Liver (tissue), 9 donors: ENCODE measurements around the gene F9. TPM values are rescaled to one million over a fixed set of nuclear protein-coding genes. Genes with fewer than 3 reads are reported as not detected.

ENCODE experiments used
- DNase-seq: peaks from one replicate; pipeline ENCODE4 v3.0.0-alpha.2; 2017; ENCODE audit warnings: low spot score
- H3K27ac ChIP-seq, 2 donors: one replicate each; pipeline ENCODE4 v1.7.0; 2013; ENCODE audit warnings: inconsistent platforms in 2 of 2, low read length in 2 of 2, control low read depth in 1 of 2, low read depth in 1 of 2, mild to moderate bottlenecking in 1 of 2
- H3K27me3 ChIP-seq, 4 donors: one replicate each; pipeline versions ENCODE4 v1.6.1 to v1.7.0; 2013; ENCODE audit warnings: low read length in 3 of 4, inconsistent platforms in 1 of 4, mild to moderate bottlenecking in 1 of 4, moderate library complexity in 1 of 4; ENCODE audit not compliant: control insufficient read depth in 4 of 4, insufficient read depth in 4 of 4
- H3K36me3 ChIP-seq, 4 donors: one replicate each; pipeline versions ENCODE4 v1.6.1 to v1.7.0; 2013; ENCODE audit warnings: low read length in 3 of 4, mild to moderate bottlenecking in 3 of 4, low read depth in 1 of 4, moderate library complexity in 1 of 4; ENCODE audit not compliant: control insufficient read depth in 4 of 4, insufficient read depth in 3 of 4
- H3K4me1 ChIP-seq, 4 donors: one replicate each; pipeline versions ENCODE4 v1.6.1 to v1.7.0; 2013; ENCODE audit warnings: low read length in 3 of 4, mild to moderate bottlenecking in 3 of 4, moderate library complexity in 1 of 4; ENCODE audit not compliant: control insufficient read depth in 4 of 4, insufficient read depth in 4 of 4
- H3K4me3 ChIP-seq, 3 donors: one replicate each; pipeline versions ENCODE4 v1.6.1 to v1.7.0; 2013; ENCODE audit warnings: low read length in 3 of 3, control low read depth in 1 of 3, low read depth in 1 of 3, mild to moderate bottlenecking in 1 of 3
- H3K9ac ChIP-seq, 2 donors: one replicate each; pipeline ENCODE4 v1.7.0; 2013; ENCODE audit warnings: low read length in 2 of 2, mild to moderate bottlenecking in 2 of 2, moderate library complexity in 2 of 2, control low read depth in 1 of 2, low read depth in 1 of 2
- H3K9me3 ChIP-seq, 4 donors: one replicate each; pipeline versions ENCODE4 v1.6.1 to v1.7.0; 2013; ENCODE audit warnings: low read length in 3 of 4; ENCODE audit not compliant: control insufficient read depth in 4 of 4
- EGR1 ChIP-seq, 2 donors: IDR thresholded peaks; 2 replicates each; pipeline ENCODE4 v1.6.1; 2016 to 2018; ENCODE audit warnings: antibody characterized with exemption in 2 of 2, low read depth in 2 of 2
- FOXA1 ChIP-seq: IDR thresholded peaks from 2 replicates; pipeline ENCODE4 v1.6.1; 2016; ENCODE audit warnings: antibody characterized with exemption
- FOXA2 ChIP-seq: IDR thresholded peaks from 2 replicates; pipeline ENCODE4 v1.6.1; 2016; ENCODE audit warnings: antibody characterized with exemption
- GABPA ChIP-seq, 2 donors: IDR thresholded peaks in 1 of 2; conservative IDR thresholded peaks in 1 of 2; 2 replicates each; pipeline ENCODE4 v1.6.1; 2016; ENCODE audit warnings: antibody characterized with exemption in 2 of 2, mild to moderate bottlenecking in 1 of 2, moderate library complexity in 1 of 2
- HNF4A ChIP-seq, 2 donors: conservative IDR thresholded peaks; 2 replicates each; pipeline ENCODE4 v1.6.1; 2016; ENCODE audit warnings: antibody characterized with exemption in 2 of 2, mild to moderate bottlenecking in 2 of 2
- HNF4G ChIP-seq: IDR thresholded peaks from 2 replicates; pipeline ENCODE4 v1.6.1; 2016; ENCODE audit warnings: antibody characterized with exemption
- JUND ChIP-seq, 2 donors: IDR thresholded peaks; 2 replicates each; pipeline ENCODE4 v1.6.1; 2016; ENCODE audit warnings: antibody characterized with exemption in 2 of 2
- NR2F2 ChIP-seq: IDR thresholded peaks from 2 replicates; pipeline ENCODE4 v1.6.1; 2016; ENCODE audit warnings: antibody characterized with exemption
- RAD21 ChIP-seq, 2 donors: IDR thresholded peaks; 2 replicates each; pipeline ENCODE4 v1.6.1; 2016; ENCODE audit warnings: antibody characterized with exemption in 2 of 2, mild to moderate bottlenecking in 2 of 2
- RXRA ChIP-seq, 2 donors: IDR thresholded peaks; 2 replicates each; pipeline ENCODE4 v1.6.1; 2017 to 2018; ENCODE audit warnings: antibody characterized with exemption in 2 of 2, mild to moderate bottlenecking in 1 of 2
- SP1 ChIP-seq: IDR thresholded peaks from 2 replicates; pipeline ENCODE4 v1.6.1; 2018; ENCODE audit warnings: antibody characterized with exemption, mild to moderate bottlenecking
- TAF1 ChIP-seq: conservative IDR thresholded peaks from 2 replicates; pipeline ENCODE4 v1.6.1; 2016; ENCODE audit warnings: antibody characterized with exemption, mild to moderate bottlenecking
- YY1 ChIP-seq: IDR thresholded peaks from 2 replicates; pipeline ENCODE4 v1.6.1; 2016; ENCODE audit warnings: antibody characterized with exemption, mild to moderate bottlenecking
- WGBS: extraction: QIAGEN DNeasy Blood & Tissue Kit; methylation state at CpG from one replicate; pipeline ENCODE4 v1.1.7; 2013; 5-methylcytosine and 5-hydroxymethylcytosine counted together
- polyA plus RNA-seq, 2 donors: library from polyadenylated mRNA; stranded (reverse) in 1 of 2; unstranded in 1 of 2; fragments of 200-250 nt in 1 of 2; fragments of >200 nt in 1 of 2; fragmentation: Nextera tagmentation in 1 of 2; extraction: Ambion mirVana in 1 of 2; gene quantifications; one replicate each; pipeline versions ENCODE4 v1.2.1 to v1.2.3, GENCODE V29; 2013 to 2015
- total RNA-seq, 2 donors: library from RNA; depleted of rRNA; stranded (reverse); fragments of >200 nt; gene quantifications; one replicate each; pipeline ENCODE4 v1.2.3, GENCODE V29; 2014
- TF ChIP-seq, protein P1 (sequence below): fragments of 150-350 bp; IDR thresholded peaks from 2 replicates; pipeline ENCODE4 v1.5.1; 2017; ENCODE audit warnings: improper control_type of control experiment, low read depth, low read length; ENCODE audit not compliant: missing input control
- TF ChIP-seq, protein P2 (sequence below): IDR thresholded peaks from 2 replicates; pipeline ENCODE4 v1.6.1; 2016; ENCODE audit warnings: antibody characterized with exemption
- TF ChIP-seq, protein P3 (sequence below): IDR thresholded peaks from 2 replicates; pipeline ENCODE4 v1.6.1; 2016; ENCODE audit warnings: antibody characterized with exemption, mild to moderate bottlenecking
- TF ChIP-seq, protein P4 (sequence below): IDR thresholded peaks from 2 replicates; pipeline ENCODE4 v1.6.1; 2016; ENCODE audit warnings: antibody characterized with exemption
- TF ChIP-seq, protein P5 (sequence below): IDR thresholded peaks from 2 replicates; pipeline ENCODE4 v1.6.1; 2016; ENCODE audit warnings: antibody characterized with exemption
- donor health status: healthy.
- donor health status: healthy.
- donor health status: healthy.
- donor health status: healthy.
- donor health status: healthy.

F9 gene
- total RNA-seq: 100 to 1,000 TPM in 1 of 2 donors, 10 to 100 TPM in 1; 98.4 to 584 TPM
- 100 to 1,000 TPM; 127 to 329 TPM for polyA plus RNA-seq

DNA sequence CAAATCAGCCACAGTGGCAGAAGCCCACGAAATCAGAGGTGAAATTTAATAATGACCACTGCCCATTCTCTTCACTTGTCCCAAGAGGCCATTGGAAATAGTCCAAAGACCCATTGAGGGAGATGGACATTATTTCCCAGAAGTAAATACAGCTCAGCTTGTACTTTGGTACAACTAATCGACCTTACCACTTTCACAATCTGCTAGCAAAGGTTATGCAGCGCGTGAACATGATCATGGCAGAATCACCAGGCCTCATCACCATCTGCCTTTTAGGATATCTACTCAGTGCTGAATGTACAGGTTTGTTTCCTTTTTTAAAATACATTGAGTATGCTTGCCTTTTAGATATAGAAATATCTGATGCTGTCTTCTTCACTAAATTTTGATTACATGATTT lies at the start of gene F9:
Gene F9, plus strand, starts transcription at position 190 of the 400 bp plus-strand sequence. Its CDS starts 26 bp downstream, at position 216.
- DNase-seq: no peak
- WGBS: 31% methylated on average over 4 of the region's 4 CpGs
- Histone ChIP-seq H3K36me3 (no peaks in the 10 kb centered on the region), H3K27ac (peak within 1 kb of the TSS; percentile 74 to 81), H3K9me3 (no peaks in the 10 kb centered on the region), H3K4me3 (peak within 1 kb of the TSS; percentile 56 to 76 (median 64)), H3K4me1 (peaks cover 3 to 19% (median 7%) of the 10 kb centered on the region in 4 donors), H3K9ac (peak within 1 kb of the TSS; percentile 30 to 86), H3K27me3 (no peaks in the 10 kb centered on the region)
- TF ChIP-seq, protein P1, sequence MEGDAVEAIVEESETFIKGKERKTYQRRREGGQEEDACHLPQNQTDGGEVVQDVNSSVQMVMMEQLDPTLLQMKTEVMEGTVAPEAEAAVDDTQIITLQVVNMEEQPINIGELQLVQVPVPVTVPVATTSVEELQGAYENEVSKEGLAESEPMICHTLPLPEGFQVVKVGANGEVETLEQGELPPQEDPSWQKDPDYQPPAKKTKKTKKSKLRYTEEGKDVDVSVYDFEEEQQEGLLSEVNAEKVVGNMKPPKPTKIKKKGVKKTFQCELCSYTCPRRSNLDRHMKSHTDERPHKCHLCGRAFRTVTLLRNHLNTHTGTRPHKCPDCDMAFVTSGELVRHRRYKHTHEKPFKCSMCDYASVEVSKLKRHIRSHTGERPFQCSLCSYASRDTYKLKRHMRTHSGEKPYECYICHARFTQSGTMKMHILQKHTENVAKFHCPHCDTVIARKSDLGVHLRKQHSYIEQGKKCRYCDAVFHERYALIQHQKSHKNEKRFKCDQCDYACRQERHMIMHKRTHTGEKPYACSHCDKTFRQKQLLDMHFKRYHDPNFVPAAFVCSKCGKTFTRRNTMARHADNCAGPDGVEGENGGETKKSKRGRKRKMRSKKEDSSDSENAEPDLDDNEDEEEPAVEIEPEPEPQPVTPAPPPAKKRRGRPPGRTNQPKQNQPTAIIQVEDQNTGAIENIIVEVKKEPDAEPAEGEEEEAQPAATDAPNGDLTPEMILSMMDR: no peak
- peak; percentile 70 for TF ChIP-seq SP1
- TF ChIP-seq TAF1: peak; percentile 63
- TF ChIP-seq NR2F2: no peak
- TF ChIP-seq RAD21 (IDR thresholded peaks at IDR 0.05): peak; percentile 13 to 25
- TF ChIP-seq, protein P2, sequence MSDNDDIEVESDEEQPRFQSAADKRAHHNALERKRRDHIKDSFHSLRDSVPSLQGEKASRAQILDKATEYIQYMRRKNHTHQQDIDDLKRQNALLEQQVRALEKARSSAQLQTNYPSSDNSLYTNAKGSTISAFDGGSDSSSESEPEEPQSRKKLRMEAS: peak; percentile 46
- TF ChIP-seq GABPA (IDR thresholded peaks at IDR 0.05 in 1 of 2, conservative IDR thresholded peaks at IDR 0.05 in 1 of 2): no peak
- peak; percentile 66 to 79 for TF ChIP-seq RXRA (IDR thresholded peaks at IDR 0.05)
- TF ChIP-seq FOXA1: peak; percentile 34
- TF ChIP-seq JUND (IDR thresholded peaks at IDR 0.05): peak in 1 of 2 donors; percentile 32
- TF ChIP-seq, protein P3, sequence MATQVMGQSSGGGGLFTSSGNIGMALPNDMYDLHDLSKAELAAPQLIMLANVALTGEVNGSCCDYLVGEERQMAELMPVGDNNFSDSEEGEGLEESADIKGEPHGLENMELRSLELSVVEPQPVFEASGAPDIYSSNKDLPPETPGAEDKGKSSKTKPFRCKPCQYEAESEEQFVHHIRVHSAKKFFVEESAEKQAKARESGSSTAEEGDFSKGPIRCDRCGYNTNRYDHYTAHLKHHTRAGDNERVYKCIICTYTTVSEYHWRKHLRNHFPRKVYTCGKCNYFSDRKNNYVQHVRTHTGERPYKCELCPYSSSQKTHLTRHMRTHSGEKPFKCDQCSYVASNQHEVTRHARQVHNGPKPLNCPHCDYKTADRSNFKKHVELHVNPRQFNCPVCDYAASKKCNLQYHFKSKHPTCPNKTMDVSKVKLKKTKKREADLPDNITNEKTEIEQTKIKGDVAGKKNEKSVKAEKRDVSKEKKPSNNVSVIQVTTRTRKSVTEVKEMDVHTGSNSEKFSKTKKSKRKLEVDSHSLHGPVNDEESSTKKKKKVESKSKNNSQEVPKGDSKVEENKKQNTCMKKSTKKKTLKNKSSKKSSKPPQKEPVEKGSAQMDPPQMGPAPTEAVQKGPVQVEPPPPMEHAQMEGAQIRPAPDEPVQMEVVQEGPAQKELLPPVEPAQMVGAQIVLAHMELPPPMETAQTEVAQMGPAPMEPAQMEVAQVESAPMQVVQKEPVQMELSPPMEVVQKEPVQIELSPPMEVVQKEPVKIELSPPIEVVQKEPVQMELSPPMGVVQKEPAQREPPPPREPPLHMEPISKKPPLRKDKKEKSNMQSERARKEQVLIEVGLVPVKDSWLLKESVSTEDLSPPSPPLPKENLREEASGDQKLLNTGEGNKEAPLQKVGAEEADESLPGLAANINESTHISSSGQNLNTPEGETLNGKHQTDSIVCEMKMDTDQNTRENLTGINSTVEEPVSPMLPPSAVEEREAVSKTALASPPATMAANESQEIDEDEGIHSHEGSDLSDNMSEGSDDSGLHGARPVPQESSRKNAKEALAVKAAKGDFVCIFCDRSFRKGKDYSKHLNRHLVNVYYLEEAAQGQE: peak; percentile 70
- peak; percentile 88 to 90 for TF ChIP-seq HNF4A (conservative IDR thresholded peaks at IDR 0.05)
- TF ChIP-seq, protein P4, sequence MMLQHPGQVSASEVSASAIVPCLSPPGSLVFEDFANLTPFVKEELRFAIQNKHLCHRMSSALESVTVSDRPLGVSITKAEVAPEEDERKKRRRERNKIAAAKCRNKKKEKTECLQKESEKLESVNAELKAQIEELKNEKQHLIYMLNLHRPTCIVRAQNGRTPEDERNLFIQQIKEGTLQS: no peak
- peak; percentile 76 for TF ChIP-seq FOXA2
- peak; percentile 90 for TF ChIP-seq YY1
- TF ChIP-seq HNF4G: peak; percentile 70
- no peak for TF ChIP-seq EGR1 (IDR thresholded peaks at IDR 0.05; ENCODE audit: low read depth in 2 of 2)
- TF ChIP-seq, protein P5, sequence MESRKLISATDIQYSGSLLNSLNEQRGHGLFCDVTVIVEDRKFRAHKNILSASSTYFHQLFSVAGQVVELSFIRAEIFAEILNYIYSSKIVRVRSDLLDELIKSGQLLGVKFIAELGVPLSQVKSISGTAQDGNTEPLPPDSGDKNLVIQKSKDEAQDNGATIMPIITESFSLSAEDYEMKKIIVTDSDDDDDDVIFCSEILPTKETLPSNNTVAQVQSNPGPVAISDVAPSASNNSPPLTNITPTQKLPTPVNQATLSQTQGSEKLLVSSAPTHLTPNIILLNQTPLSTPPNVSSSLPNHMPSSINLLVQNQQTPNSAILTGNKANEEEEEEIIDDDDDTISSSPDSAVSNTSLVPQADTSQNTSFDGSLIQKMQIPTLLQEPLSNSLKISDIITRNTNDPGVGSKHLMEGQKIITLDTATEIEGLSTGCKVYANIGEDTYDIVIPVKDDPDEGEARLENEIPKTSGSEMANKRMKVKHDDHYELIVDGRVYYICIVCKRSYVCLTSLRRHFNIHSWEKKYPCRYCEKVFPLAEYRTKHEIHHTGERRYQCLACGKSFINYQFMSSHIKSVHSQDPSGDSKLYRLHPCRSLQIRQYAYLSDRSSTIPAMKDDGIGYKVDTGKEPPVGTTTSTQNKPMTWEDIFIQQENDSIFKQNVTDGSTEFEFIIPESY: peak; percentile 36
